Kidney (tissue), 14 donors: ENCODE measurements around the gene TGFBR2. TPM values are rescaled to one million over a fixed set of nuclear protein-coding genes. Genes with fewer than 3 reads are reported as not detected.

Experiments used
- DNase-seq, 5 donors: peaks; one replicate each; pipeline ENCODE4 v3.0.0-alpha.2; 2013 to 2020
- FAIRE-seq: peaks from 2 replicates; lab custom pipeline; 2012; peaks lifted over from hg19 to GRCh38; lab: Jason Lieb, UNC
- H3K27ac ChIP-seq, 2 donors: one replicate each; pipeline ENCODE4 v1.7.0; 2013; ENCODE audit warnings: low read depth in 2 of 2, low read length in 2 of 2, inconsistent platforms in 1 of 2
- H3K27me3 ChIP-seq: one replicate; pipeline ENCODE4 v1.7.1; 2013; ENCODE audit warnings: low read length, inconsistent platforms; ENCODE audit not compliant: control insufficient read depth, insufficient read depth
- H3K36me3 ChIP-seq, 3 donors: one replicate each; pipeline versions ENCODE4 v1.7.0 to v1.7.1; 2013; ENCODE audit warnings: low read length in 3 of 3, control low read depth in 1 of 3, inconsistent platforms in 1 of 3; ENCODE audit not compliant: insufficient read depth in 3 of 3, control insufficient read depth in 2 of 3
- H3K4me1 ChIP-seq, 3 donors: one replicate each; pipeline versions ENCODE4 v1.7.0 to v1.7.1; 2013; ENCODE audit warnings: low read length in 3 of 3, inconsistent platforms in 1 of 3, low read depth in 1 of 3; ENCODE audit not compliant: control insufficient read depth in 2 of 3, insufficient read depth in 2 of 3
- H3K4me3 ChIP-seq, 3 donors: one replicate each; pipeline versions ENCODE4 v1.7.0 to v1.8.1; 2013; ENCODE audit warnings: low read length in 3 of 3, control low read depth in 1 of 3, inconsistent platforms in 1 of 3
- H3K9ac ChIP-seq, 3 donors: one replicate each; pipeline versions ENCODE4 v1.7.0 to v1.7.1; 2013; ENCODE audit warnings: low read length in 3 of 3, control low read depth in 1 of 3, inconsistent platforms in 1 of 3
- H3K9me3 ChIP-seq, 3 donors: one replicate each; pipeline versions ENCODE4 v1.7.0 to v1.7.1; 2013; ENCODE audit warnings: low read length in 3 of 3, control low read depth in 1 of 3, inconsistent platforms in 1 of 3; ENCODE audit not compliant: control insufficient read depth in 2 of 3, insufficient read depth in 1 of 3
- intact Hi-C: fragments of 100-400 bp; cut with DNase I; formaldehyde crosslinking; loops from one replicate; pipeline ENCODE4 v1.11.1; 2022
- polyA plus RNA-seq: library from polyadenylated mRNA; stranded (reverse); fragments of 350-450 nt; fragmentation: Illumina TruSeq; extraction: RNeasy Lipid Tissue Mini Kit (QIAGEN cat#74804); gene quantifications from one replicate; pipeline ENCODE4 v1.2.3, GENCODE V29; 2014; ENCODE audit warnings: low read depth, low replicate concordance; ENCODE audit not compliant: insufficient read depth
- total RNA-seq: library from RNA; stranded (reverse); fragmentation: NEBNext Ultra II Directional; extraction: Animal tissue kit (Norgen Biotek cat#: 25700); gene quantifications from one replicate; pipeline ENCODE4 v1.2.1, GENCODE V29; 2021
- TF ChIP-seq, protein P1 (sequence below): IDR thresholded peaks from 3 replicates; pipeline ENCODE4 v1.5.1; 2012; ENCODE audit warnings: mild to moderate bottlenecking, moderate library complexity, borderline replicate concordance; ENCODE audit not compliant: insufficient read depth; ENCODE audit errors: extremely low read depth
- donor health status: control.
- donor health status: control.
- donor health status: control.
- donor health status: control.
- donor health status: control.
- donor health status: DM: yes; HTN: yes; CAD: no.
- donor health status: Normal renal cell carcinoma (clear cell type).

The TGFBR2 gene
- total and polyA plus RNA-seq, 2 donors from 2014 or later, result 81.8 to 243 TPM

DNA sequence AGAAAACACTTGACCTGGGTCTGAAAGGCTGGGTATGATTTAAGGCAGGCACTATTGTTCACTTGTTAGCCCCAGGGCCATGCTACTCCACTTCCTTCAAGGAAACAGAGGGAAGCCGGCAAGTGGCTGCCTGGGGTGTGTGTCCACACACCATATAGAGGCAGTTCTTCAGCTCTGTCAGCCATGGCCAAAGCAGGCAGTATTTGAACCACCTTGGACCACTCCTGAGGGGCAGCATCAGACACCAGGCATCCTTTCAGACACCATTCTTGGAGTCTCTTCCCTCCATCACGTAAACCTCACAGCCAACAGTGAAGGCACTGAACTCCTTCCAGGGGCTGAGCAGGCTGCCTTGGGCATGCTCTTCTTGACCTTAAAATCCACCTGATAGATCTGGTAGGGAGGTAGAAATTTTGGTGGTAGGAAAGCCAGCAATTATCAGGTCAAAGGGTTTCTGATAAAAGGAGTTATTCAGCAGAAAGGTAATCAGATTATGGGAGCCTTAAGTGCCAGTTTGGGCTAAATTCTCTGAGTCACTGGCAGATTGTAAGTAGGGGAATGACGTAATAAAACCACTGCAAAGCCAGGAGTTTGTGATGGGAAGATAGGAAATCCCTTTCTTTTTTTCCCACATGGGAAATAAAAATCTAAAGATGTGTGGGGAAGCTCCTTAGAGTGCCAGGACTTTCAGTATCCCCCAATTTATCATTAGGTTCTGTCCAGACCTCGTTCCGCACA, 20.2 kb downstream of the TGFBR2 start:
- no peaks in the 10 kb centered on the region for H3K27me3 ChIP-seq

DNA sequence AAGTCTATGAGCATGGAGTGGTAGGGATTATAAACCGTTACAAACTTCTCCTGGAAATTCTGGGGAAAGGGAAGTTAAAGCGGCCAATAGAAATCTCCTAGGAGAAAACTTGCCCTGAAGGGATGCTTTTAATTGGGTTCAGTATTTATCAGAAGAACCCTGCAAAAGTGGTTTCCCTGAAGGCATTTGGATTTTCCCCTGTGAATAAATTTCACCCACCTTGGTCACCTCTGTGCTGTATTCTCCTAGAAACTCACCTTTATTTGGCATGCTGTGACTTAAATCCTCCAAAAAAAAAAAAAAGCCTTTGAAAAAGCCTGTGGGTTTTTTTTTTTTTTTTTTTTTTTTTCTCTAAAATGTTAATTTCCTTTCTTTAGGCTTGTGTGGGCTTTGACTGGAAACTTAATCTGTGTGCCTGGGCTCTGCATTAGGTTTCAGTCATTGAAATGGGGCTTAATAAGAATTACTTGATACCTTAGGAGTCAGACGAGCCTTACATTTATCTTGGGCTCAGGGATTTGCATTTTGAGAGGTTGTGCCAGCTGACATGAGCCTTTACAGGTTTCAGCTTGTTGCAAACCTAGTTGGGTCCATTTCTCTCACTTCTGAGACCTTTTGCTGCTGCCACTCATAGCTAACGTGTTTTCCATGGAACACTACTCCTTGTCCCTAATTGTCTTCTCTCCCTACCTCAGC, 22.0 kb downstream of the TGFBR2 start:
- no peak for FAIRE-seq
- intact Hi-C loops, result no loop called here
- Histone ChIP-seq H3K9ac (no peak overlapping the region), H3K27me3 (no peaks in the 10 kb centered on the region), H3K4me1 (peaks cover 0 to 43% (median 32%) of the 10 kb centered on the region in 3 donors), H3K9me3 (no peaks in the 10 kb centered on the region), H3K36me3 (no peaks in the 10 kb centered on the region), H3K4me3 (no peak overlapping the region), H3K27ac (peak overlapping the region; percentile 44 to 45)
- TF ChIP-seq, protein P1, sequence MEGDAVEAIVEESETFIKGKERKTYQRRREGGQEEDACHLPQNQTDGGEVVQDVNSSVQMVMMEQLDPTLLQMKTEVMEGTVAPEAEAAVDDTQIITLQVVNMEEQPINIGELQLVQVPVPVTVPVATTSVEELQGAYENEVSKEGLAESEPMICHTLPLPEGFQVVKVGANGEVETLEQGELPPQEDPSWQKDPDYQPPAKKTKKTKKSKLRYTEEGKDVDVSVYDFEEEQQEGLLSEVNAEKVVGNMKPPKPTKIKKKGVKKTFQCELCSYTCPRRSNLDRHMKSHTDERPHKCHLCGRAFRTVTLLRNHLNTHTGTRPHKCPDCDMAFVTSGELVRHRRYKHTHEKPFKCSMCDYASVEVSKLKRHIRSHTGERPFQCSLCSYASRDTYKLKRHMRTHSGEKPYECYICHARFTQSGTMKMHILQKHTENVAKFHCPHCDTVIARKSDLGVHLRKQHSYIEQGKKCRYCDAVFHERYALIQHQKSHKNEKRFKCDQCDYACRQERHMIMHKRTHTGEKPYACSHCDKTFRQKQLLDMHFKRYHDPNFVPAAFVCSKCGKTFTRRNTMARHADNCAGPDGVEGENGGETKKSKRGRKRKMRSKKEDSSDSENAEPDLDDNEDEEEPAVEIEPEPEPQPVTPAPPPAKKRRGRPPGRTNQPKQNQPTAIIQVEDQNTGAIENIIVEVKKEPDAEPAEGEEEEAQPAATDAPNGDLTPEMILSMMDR, result no peak
- peak in 3 of 5 donors; percentile 24 to 61 (median 50) for DNase-seq

More for the DNA sequence above, 20.2 kb downstream of the TGFBR2 start:
- intact Hi-C loops, result no loop called here
- TF ChIP-seq, protein P1, result no peak
- Histone ChIP-seq H3K27ac (peak overlapping the region; percentile 77 to 85), H3K36me3 (no peaks in the 10 kb centered on the region), H3K9me3 (no peaks in the 10 kb centered on the region), H3K4me1 (peaks cover 0 to 40% (median 28%) of the 10 kb centered on the region in 3 donors), H3K4me3 (no peak overlapping the region), H3K9ac (no peak overlapping the region)
- no peak for FAIRE-seq
- DNase-seq, result no peak

- DNase-seq (peak in 1 of 5 donors; percentile 44), FAIRE-seq (no peak)
- no peaks in the 10 kb centered on the region for H3K27me3 ChIP-seq
- peaks cover 0 to 43% (median 32%) of the 10 kb centered on the region in 3 donors for H3K4me1 ChIP-seq
- H3K9ac ChIP-seq, result no peak overlapping the region
- H3K9me3 ChIP-seq, result no peaks in the 10 kb centered on the region
- intact Hi-C loops, result no loop called here
- H3K4me3 ChIP-seq, result no peak overlapping the region
- no peaks in the 10 kb centered on the region for H3K36me3 ChIP-seq
- peak overlapping the region; percentile 44 to 45 for H3K27ac ChIP-seq
- TF ChIP-seq, protein P1, result peak; percentile 28
Observed at GRCh38 chr3:30628901-30629590, 22.6 kb downstream of the TGFBR2 start.
